ENCODE results near the gene BUD13. TPM values are rescaled to one million over a fixed set of nuclear protein-coding genes. Genes with fewer than 3 reads are reported as not detected.

BUD13 gene
- total and polyA plus RNA-seq, 2 donors from 2014 or later, result 11.7 to 14.1 TPM

DNA sequence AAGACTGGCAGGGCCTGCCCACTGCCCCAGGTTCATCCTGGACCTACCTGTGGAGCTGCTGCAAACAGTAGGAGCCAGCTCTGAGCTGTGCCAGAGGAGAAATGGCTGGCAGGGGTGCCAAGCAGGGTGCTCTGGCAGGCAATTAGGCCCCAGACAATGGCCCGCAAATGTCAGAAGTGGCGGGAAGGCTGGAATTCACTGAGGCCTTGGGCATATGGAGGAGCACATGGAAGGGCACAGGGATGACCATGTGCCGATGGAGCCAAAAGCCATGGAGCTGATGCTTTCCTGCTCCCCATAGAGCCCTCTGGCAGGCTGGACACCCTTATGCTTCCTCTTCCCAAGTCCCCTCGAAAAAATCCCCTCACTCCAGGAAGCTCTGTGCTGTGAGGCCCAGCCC lies 62.0 kb downstream of the BUD13 start:
- Histone ChIP-seq H3K36me3 (ENCODE audit: control insufficient read depth in 2 of 3, insufficient read depth in 3 of 3, low read length in 3 of 3) (no peaks in the 10 kb centered on the region), H3K27me3 (ENCODE audit: control insufficient read depth, insufficient read depth, low read length) (no peaks in the 10 kb centered on the region), H3K4me1 (ENCODE audit: control insufficient read depth in 2 of 3, insufficient read depth in 2 of 3, low read depth in 1 of 3, low read length in 3 of 3) (no peaks in the 10 kb centered on the region), H3K9me3 (ENCODE audit: control insufficient read depth in 2 of 3, insufficient read depth in 1 of 3, low read length in 3 of 3) (no peaks in the 10 kb centered on the region), H3K4me3 (ENCODE audit: low read length in 3 of 3) (no peak overlapping the region), H3K27ac (ENCODE audit: low read depth in 2 of 2, low read length in 2 of 2) (no peak overlapping the region), H3K9ac (ENCODE audit: low read length in 3 of 3) (no peak overlapping the region)
- no peak for FAIRE-seq
- TF ChIP-seq, protein P1, sequence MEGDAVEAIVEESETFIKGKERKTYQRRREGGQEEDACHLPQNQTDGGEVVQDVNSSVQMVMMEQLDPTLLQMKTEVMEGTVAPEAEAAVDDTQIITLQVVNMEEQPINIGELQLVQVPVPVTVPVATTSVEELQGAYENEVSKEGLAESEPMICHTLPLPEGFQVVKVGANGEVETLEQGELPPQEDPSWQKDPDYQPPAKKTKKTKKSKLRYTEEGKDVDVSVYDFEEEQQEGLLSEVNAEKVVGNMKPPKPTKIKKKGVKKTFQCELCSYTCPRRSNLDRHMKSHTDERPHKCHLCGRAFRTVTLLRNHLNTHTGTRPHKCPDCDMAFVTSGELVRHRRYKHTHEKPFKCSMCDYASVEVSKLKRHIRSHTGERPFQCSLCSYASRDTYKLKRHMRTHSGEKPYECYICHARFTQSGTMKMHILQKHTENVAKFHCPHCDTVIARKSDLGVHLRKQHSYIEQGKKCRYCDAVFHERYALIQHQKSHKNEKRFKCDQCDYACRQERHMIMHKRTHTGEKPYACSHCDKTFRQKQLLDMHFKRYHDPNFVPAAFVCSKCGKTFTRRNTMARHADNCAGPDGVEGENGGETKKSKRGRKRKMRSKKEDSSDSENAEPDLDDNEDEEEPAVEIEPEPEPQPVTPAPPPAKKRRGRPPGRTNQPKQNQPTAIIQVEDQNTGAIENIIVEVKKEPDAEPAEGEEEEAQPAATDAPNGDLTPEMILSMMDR (IDR thresholded peaks at IDR 0.05; ENCODE audit: borderline replicate concordance, extremely low read depth, insufficient read depth), result no peak
- no peak for DNase-seq
- intact Hi-C loops (cut with DNase I), result no loop called here

DNA sequence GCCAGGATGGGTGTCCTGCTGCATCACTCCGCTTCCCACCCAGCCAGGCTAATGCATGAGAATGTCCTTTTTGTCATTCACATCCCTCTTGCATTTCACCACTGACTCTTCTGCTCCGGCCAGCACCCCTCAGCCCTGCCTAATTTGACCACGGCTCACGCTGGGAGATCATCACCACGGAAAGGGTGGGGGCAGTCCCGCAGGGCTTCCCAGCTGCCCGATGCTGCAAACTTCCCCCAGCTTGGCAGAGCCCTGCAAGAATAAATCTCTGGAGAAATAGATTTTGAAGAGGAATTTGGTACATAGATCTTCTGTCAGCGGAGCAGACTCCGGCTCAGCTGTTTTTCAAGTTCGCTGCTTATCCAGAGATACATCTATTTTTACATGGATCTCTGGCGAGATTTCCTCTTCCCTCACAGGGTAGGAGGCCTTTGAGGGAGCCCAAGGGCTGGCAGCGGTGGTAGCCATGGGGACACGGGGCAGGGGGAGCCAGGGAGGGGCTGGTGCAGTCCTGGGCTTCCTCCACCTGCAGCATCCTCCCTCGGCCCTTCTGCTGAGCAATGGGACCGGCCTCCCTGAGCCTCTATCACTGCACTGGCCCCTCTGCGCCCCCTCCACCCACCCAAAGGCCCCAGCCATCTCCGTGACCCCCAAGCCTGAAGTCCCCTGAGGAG lies 62.6 kb downstream of the BUD13 start:
- Histone ChIP-seq H3K4me3 (ENCODE audit: low read length in 3 of 3) (no peak overlapping the region), H3K9ac (ENCODE audit: low read length in 3 of 3) (no peak overlapping the region), H3K27me3 (ENCODE audit: control insufficient read depth, insufficient read depth, low read length) (no peaks in the 10 kb centered on the region), H3K4me1 (ENCODE audit: control insufficient read depth in 2 of 3, insufficient read depth in 2 of 3, low read depth in 1 of 3, low read length in 3 of 3) (no peaks in the 10 kb centered on the region), H3K27ac (ENCODE audit: low read depth in 2 of 2, low read length in 2 of 2) (no peak overlapping the region), H3K36me3 (ENCODE audit: control insufficient read depth in 2 of 3, insufficient read depth in 3 of 3, low read length in 3 of 3) (no peaks in the 10 kb centered on the region), H3K9me3 (ENCODE audit: control insufficient read depth in 2 of 3, insufficient read depth in 1 of 3, low read length in 3 of 3) (no peaks in the 10 kb centered on the region)
- intact Hi-C loops (cut with DNase I), result no loop called here
- TF ChIP-seq, protein P1 (IDR thresholded peaks at IDR 0.05; ENCODE audit: borderline replicate concordance, extremely low read depth, insufficient read depth), result no peak
- FAIRE-seq (no peak), DNase-seq (no peak)

DNA sequence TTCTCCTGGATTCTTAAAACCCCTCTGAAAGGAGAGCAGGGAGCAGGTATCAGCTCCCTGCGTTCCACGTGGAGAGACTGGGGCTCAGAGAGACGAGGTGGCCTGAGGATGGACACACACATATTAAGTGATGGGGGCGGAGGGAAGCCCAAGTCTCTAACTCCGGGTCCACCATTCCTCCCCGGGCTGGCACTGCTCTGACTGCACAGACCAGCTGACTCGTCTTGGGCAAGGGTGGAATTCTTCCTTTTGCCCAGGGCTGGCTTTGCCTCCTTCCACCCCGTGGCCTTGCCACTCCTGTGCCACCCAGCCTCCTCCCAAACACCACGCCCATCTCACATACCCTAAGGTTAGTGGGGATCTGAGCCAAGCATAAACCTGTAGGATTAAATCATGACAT lies 65.0 kb downstream of the BUD13 start:
- Histone ChIP-seq H3K27me3 (ENCODE audit: control insufficient read depth, insufficient read depth, low read length) (no peaks in the 10 kb centered on the region), H3K9me3 (ENCODE audit: control insufficient read depth in 2 of 3, insufficient read depth in 1 of 3, low read length in 3 of 3) (no peaks in the 10 kb centered on the region), H3K4me3 (ENCODE audit: low read length in 3 of 3) (no peak overlapping the region), H3K4me1 (ENCODE audit: control insufficient read depth in 2 of 3, insufficient read depth in 2 of 3, low read depth in 1 of 3, low read length in 3 of 3) (no peaks in the 10 kb centered on the region), H3K36me3 (ENCODE audit: control insufficient read depth in 2 of 3, insufficient read depth in 3 of 3, low read length in 3 of 3) (no peaks in the 10 kb centered on the region), H3K27ac (ENCODE audit: low read depth in 2 of 2, low read length in 2 of 2) (no peak overlapping the region), H3K9ac (ENCODE audit: low read length in 3 of 3) (no peak overlapping the region)
- intact Hi-C loops (cut with DNase I), result no loop called here
- FAIRE-seq, result no peak
- no peak for DNase-seq
- TF ChIP-seq, protein P1 (IDR thresholded peaks at IDR 0.05; ENCODE audit: borderline replicate concordance, extremely low read depth, insufficient read depth), result no peak

Measured in kidney (tissue), 14 donors.